ENCODE results near the gene SCN1B.

DNA sequence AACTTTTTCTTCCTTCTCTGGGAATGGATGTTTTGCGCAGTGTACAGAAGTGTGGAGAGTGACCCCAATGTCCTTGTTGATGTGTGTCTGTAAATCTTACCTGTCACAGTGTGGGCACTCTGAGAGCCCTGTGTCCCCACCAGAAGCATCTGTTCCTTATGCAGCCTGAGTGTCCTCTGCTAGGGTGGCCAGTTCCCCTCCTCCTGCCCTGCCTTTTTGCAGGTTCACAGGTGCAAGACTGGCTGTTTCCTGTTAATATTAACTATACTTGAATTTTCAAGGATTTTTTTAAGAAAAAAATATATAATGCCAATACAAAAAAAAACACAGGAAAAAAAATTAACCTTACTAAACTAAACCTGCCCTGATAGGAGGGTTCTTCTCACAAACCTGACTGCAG lies 42.2 kb upstream of the SCN1B start:
- TF ChIP-seq CTCF (IDR thresholded peaks at IDR 0.05 in 4 of 5, conservative IDR thresholded peaks at IDR 0.05 in 1 of 5) (no peak), POLR2A (IDR thresholded peaks at IDR 0.05) (no peak)
